Muscle layer of colon (tissue), 2 donors: ENCODE results near the gene NPM3.

Experiments used
- H3K27ac ChIP-seq: one replicate; pipeline ENCODE4 v1.7.0; 2013; ENCODE audit warnings: low read depth, mild to moderate bottlenecking, low read length, moderate library complexity
- H3K27me3 ChIP-seq, 2 donors: one replicate each; pipeline ENCODE4 v1.7.0; 2013; ENCODE audit warnings: low read length in 2 of 2, mild to moderate bottlenecking in 2 of 2; ENCODE audit not compliant: insufficient read depth in 2 of 2, control insufficient read depth in 1 of 2
- H3K36me3 ChIP-seq: one replicate; pipeline ENCODE4 v1.7.0; 2013; ENCODE audit warnings: mild to moderate bottlenecking, low read length; ENCODE audit not compliant: insufficient read depth
- H3K4me1 ChIP-seq: one replicate; pipeline ENCODE4 v1.7.0; 2013; ENCODE audit warnings: mild to moderate bottlenecking, low read length; ENCODE audit not compliant: insufficient read depth
- H3K4me3 ChIP-seq, 2 donors: one replicate each; pipeline ENCODE4 v1.7.0; 2013; ENCODE audit warnings: low read length in 2 of 2, low read depth in 1 of 2, mild to moderate bottlenecking in 1 of 2, moderate library complexity in 1 of 2
- H3K9ac ChIP-seq: one replicate; pipeline ENCODE4 v1.7.0; 2013; ENCODE audit warnings: low read length
- H3K9me3 ChIP-seq: one replicate; pipeline ENCODE4 v1.7.0; 2013; ENCODE audit warnings: mild to moderate bottlenecking, low read length
- donor health status: abdominal sarcoma.
- donor health status: Adenocarcinoma of cecum.

The NPM3 gene

DNA sequence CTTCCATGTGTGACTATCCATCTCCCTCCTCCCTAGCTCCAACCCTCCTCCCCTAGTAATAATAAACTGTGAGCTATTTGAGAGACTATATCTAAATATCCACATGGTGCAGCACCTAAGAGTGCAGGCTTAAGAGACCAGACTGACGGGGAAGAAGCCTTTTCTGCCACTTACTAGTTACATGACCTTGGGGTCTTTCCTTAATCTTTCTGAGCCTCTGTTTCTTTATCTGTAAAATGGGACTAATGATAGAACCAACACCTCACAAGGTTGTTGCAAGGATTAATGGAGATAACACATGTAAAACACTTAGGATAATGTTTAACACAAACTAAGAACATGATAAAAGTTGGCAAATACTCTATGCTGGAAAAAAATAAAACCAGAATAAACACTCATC lies 51.1 kb downstream of the NPM3 start:
- Histone ChIP-seq H3K4me3 (no peak overlapping the region), H3K27me3 (no peaks in the 10 kb centered on the region), H3K4me1 (no peaks in the 10 kb centered on the region), H3K9me3 (no peaks in the 10 kb centered on the region), H3K27ac (no peak overlapping the region), H3K9ac (no peak overlapping the region), H3K36me3 (no peaks in the 10 kb centered on the region)
